ENCODE data around the gene MSLN. TPM values are rescaled to one million over a fixed set of nuclear protein-coding genes. Genes with fewer than 3 reads are reported as not detected.

The MSLN gene
- total RNA-seq = not detected in 2 replicates

GRCh38 chr16:760545-761343, at the start of gene MSLN:
MSLN (plus strand) TSS chr16:760734; CDS start chr16:762681, 1,947 bp downstream.

DNA sequence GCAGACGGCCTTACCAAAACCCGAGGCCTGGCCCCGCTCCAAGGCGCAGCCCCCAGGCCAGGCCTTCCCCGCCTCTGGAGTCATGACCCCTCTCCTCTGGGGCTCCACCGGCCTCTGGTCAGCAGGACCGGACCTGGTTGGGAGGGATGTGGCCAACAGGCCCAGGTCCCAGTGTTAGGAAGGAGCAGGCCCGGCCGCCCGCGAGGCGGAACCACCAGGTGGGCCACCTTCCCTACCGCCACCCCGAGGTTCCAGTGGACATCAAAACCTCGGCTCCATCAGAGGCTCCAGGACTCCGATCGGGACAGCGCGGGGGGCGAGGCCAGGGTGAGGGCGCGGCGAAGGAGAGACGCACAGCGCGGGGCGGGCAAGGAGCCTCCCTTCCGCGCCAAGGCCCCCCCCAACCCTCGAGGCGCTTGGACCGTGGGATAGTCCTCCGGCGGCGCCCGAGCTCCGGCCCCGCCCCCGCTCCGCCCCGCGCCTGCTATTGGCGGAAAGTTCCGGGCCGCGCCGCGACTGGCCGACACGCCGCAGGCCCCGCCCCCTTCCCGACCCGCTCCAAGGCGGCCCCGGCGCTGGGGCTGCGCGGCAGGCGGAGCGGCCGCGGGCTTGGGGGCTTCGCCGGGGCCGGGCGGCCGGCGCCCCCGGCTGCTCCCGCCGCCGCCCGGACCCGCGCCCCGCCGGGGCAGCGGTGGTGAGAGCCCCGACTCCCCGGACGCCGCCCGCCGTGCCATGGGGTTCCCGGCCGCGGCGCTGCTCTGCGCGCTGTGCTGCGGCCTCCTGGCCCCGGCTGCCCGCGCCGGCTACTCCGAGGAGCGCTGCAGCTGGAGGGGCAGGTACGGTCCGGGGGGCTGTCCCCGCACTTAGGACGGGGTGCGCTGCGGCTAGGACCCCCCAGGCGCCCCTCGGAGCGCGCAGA, 45.7 kb upstream of the MSLN start, which contains the start of gene METRN:
METRN (plus strand) TSS at position 561 of the 919 bp plus-strand sequence; CDS start at position 733, 172 bp downstream.

GRCh38 chr16:720990-721764, 39.4 kb upstream of the MSLN start, which contains the start of gene ANTKMT:
ANTKMT (plus strand) TSS chr16:721146; CDS start chr16:721275, 129 bp downstream.

GRCh38 chr16:726438-727290, 33.9 kb upstream of the MSLN start, which contains the start of the genes CCDC78 and HAGHL:
CCDC78 (minus strand) TSS chr16:726443; CDS start chr16:726367, 76 bp downstream.
HAGHL (plus strand) TSS chr16:727106; CDS start chr16:727510, 404 bp downstream.

GRCh38 chr16:740764-741505, 19.6 kb upstream of the MSLN start, which contains the start of gene CIAO3:
CIAO3 (minus strand) TSS chr16:740997; CDS start chr16:740985, 12 bp downstream.

DNA sequence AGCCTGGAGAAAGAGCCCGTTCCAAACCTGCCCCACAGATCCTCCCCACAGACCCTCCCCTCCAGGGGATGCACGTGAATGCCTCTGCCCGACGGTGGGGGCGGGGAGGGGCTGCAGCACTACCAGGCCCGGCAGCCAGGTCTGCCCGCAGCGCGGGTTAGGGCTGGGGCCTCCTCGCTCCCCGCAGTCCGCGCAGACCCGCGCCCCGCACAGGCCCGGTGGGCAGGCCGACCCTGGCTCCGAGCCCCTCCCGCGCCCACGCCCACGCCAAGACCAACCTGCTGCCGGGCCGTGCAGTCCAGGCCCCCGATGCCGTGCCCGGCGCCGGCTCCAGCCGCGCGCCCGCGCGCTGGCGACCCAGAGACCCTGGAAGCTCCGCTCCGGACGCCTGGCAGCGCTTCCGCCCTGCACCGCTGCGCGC, 27.5 kb downstream of the MSLN start, which contains the start of gene RPUSD1:
RPUSD1 (minus strand) TSS at position 404 of the 421 bp plus-strand sequence. CDS start 644 bp downstream, outside the sequence.

GRCh38 chr16:788399-789126, 28.0 kb downstream of the MSLN start, which contains the start of gene CHTF18:
CHTF18 (plus strand) TSS chr16:788620; CDS start chr16:788685, 65 bp downstream.

DNA sequence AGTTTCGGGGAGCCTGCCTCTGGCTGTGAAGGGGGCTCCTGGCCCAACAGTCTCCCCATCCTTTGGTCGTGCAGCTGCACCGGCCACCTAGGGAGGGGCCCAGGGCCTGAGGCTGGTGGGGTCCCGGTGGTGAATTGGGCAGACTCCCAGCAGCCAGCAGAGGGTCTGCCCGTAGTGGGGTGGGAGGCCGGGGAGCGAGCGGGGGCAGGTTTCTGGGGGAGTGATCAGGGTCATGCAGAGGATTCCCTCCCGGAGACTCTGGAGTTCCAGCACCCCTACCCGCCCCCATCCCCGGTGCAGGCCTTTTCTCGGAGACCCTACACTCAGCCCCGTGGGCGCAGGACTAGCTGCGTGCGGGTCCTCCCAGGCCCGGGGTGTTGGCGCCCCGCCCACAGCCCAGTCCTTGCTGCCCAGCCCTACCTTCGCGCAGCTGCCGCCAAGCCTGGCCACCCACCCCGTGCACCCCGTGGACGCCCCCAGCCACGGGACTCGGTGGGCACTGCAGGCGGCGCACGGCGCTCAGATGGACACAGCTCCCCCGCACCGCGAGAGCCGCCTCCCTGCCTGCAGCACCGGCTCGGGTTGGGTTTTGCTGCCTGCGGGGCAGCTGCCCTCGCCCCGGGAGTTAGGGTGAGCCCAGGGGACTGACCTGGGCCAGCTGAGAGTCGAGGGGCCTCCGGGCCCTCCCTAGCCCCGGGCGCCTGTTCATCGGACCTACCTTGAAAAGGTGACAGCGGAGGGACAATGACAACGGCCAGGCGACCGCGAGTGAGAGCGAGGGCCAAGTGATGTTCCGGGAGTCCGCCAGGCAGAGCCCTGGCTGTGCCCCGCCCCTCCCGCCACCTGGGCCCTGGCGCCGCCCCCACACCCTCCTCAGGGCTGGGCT, 39.7 kb downstream of the MSLN start, which contains the start of gene GNG13:
GNG13 (minus strand) TSS at position 787 of the 886 bp plus-strand sequence. CDS start 1,657 bp downstream, outside the sequence.

Small RNA genes lying within 50 kb of the gene (small RNA-seq; reads per million reads assigned to genes)
- gene MIR662 = not detected

Other genes starting within 250 kb of the MSLN start
- gene CAPN15, start 233.0 kb upstream of the MSLN start, total RNA-seq = 56.2 and 61.2 TPM in 2 replicates
- gene PRR35, start 200.3 kb upstream of the MSLN start, total RNA-seq = not detected in 2 replicates
- gene NHLRC4, start 193.7 kb upstream of the MSLN start, total RNA-seq = 2.4 and 2.9 TPM in 2 replicates
- 28.4 and 45.1 TPM in 2 replicates for gene PIGQ, start 190.8 kb upstream of the MSLN start, total RNA-seq
- gene RAB40C, start 170.7 kb upstream of the MSLN start, total RNA-seq = 15.0 and 17.0 TPM in 2 replicates
- gene WFIKKN1, start 129.7 kb upstream of the MSLN start, total RNA-seq = under 0.01 and 0.19 TPM in 2 replicates
- gene METTL26, start 124.4 kb upstream of the MSLN start, total RNA-seq = 90.8 and 142 TPM in 2 replicates
- gene MCRIP2, start 118.9 kb upstream of the MSLN start, total RNA-seq = 14.0 and 20.9 TPM in 2 replicates
- 15.9 and 18.6 TPM in 2 replicates for gene WDR90, start 111.4 kb upstream of the MSLN start, total RNA-seq
- gene RHOT2, start 92.6 kb upstream of the MSLN start, total RNA-seq = 44.6 and 53.2 TPM in 2 replicates
- gene RHBDL1, start 85.1 kb upstream of the MSLN start, total RNA-seq = 0.38 and 0.65 TPM in 2 replicates
- 115 and 135 TPM in 2 replicates for gene STUB1, start 80.3 kb upstream of the MSLN start, total RNA-seq
- gene JMJD8, start 76.4 kb upstream of the MSLN start, total RNA-seq = 39.8 and 63.7 TPM in 2 replicates
- gene WDR24, start 70.3 kb upstream of the MSLN start, total RNA-seq = 8.5 and 9.5 TPM in 2 replicates
- under 0.01 and 0.29 TPM in 2 replicates for gene FBXL16, start 54.9 kb upstream of the MSLN start, total RNA-seq
- gene METRN, start 45.6 kb upstream of the MSLN start, total RNA-seq = 22.2 and 35.3 TPM in 2 replicates
- 23.1 and 33.6 TPM in 2 replicates for gene ANTKMT, start 39.6 kb upstream of the MSLN start, total RNA-seq
- gene CCDC78, start 34.3 kb upstream of the MSLN start, total RNA-seq = 1.3 and 1.6 TPM in 2 replicates
- gene HAGHL, start 33.6 kb upstream of the MSLN start, total RNA-seq = 9.7 and 13.4 TPM in 2 replicates
- gene CIAO3, start 19.7 kb upstream of the MSLN start, total RNA-seq = 36.8 and 40.5 TPM in 2 replicates
- 51.9 and 52.7 TPM in 2 replicates for gene RPUSD1, start 27.6 kb downstream of the MSLN start, total RNA-seq
- 15.0 and 20.4 TPM in 2 replicates for gene CHTF18, start 27.9 kb downstream of the MSLN start, total RNA-seq
- gene GNG13, start 40.0 kb downstream of the MSLN start, total RNA-seq = not detected in 2 replicates
- gene LMF1, start 210.2 kb downstream of the MSLN start, total RNA-seq = 18.9 and 28.8 TPM in 2 replicates
- 0.48 and 0.65 TPM in 2 replicates for gene SOX8, start 221.0 kb downstream of the MSLN start, total RNA-seq